Measurements from ENCODE around the gene DAAM2. TPM values are rescaled to one million over a fixed set of nuclear protein-coding genes. Genes with fewer than 3 reads are reported as not detected.

Gene DAAM2
- total RNA-seq: 100 to 1,000 TPM; 200 to 373 (median 270) TPM

DNA sequence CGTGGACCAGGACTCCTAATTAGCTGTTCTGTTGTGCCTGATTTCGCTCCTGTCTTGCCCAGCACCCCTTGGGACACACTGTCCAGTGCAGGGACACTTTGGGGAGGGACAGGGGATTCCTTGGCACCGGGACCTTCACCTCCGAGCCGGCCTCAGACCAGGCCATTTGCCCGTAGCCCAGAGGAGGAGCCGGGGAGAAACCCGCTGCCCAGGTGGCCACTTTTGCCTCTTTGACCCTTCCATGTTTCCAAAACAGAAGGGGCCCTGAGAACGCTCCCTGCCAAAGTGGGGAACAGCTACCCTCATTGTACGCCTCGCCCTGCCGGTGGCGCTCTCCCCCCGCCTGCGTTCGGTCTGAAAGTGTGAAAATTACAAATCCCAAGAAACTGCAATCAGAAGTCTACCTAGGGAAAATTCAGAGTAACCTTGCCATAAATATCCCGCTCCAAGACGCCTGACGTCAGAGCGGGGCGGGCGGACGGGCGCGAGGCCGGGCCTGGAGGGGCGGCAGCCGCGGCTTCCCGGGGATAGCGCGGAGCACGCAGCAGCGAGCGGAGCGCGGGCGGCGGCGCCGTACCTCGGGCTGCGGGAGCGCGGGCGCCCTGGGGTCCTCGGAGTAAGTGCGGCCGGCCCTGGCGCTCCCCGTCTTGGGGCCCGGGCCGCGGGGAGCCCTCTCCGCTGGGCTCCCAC, at the start of gene DAAM2:
Gene DAAM2 (plus strand): TSS at position 527 of the 690 bp plus-strand sequence. CDS start 63,927 bp downstream, outside the sequence.
- peak within 1 kb of the TSS; percentile 79 to 84 for H3K4me3 ChIP-seq
- TF ChIP-seq EP300 (IDR thresholded peaks at IDR 0.05) (no peak), POLR2A (IDR thresholded peaks at IDR 0.05) (peak; percentile 93 to 94), CTCF (IDR thresholded peaks at IDR 0.05) (peak in 2 of 4 experiments; percentile 1 to 46), POLR2AphosphoS5 (IDR thresholded peaks at IDR 0.05) (peak; percentile 70)
- H3K27me3 ChIP-seq: no peaks in the 10 kb centered on the region
- peak within 1 kb of the TSS; percentile 92 to 99 (median 98) for H3K27ac ChIP-seq
- peak; percentile 89 for ATAC-seq
- H3K9me3 ChIP-seq: no peaks in the 10 kb centered on the region
- 6 to 9% methylated on average over 6 to 7 of the region's 55 CpGs for WGBS, 2 donors (ENCODE audit: low coverage in 1 of 2)
- no peaks in the 10 kb centered on the region for H3K36me3 ChIP-seq
- peaks cover 5 to 53% (median 21%) of the 10 kb centered on the region in 3 donors for H3K4me1 ChIP-seq

DNA sequence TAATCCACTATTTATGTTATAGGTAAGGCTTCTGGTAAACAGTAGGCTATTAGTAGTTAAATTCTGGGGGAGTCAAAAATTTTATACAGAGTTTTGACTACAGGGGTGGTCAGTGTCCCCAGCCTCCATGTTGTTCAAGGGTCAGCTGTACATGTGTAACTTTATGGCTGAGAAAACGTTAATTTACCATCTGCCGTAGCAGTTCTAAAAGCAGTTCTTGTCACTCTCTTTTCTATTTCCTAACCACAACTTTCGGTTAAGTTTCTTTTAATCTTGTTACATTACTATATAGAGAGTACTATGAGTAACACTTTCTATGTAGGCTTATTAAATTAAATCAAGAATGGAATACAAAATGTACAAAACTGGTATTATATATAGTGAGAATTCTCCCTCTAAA, 45.4 kb upstream of the DAAM2 start:
- ATAC-seq: no peak
- H3K9me3 ChIP-seq: no peaks in the 10 kb centered on the region
- H3K4me3 ChIP-seq: no peak overlapping the region
- H3K27ac ChIP-seq: no peak overlapping the region
- 89 to 97% methylated on average over 3 of the region's 3 CpGs for WGBS, 2 donors (ENCODE audit: low coverage in 1 of 2)
- no peaks in the 10 kb centered on the region for H3K36me3 ChIP-seq
- TF ChIP-seq POLR2AphosphoS5 (IDR thresholded peaks at IDR 0.05) (no peak), POLR2A (IDR thresholded peaks at IDR 0.05) (no peak), EP300 (IDR thresholded peaks at IDR 0.05) (no peak), CTCF (IDR thresholded peaks at IDR 0.05) (no peak)
- H3K4me1 ChIP-seq: no peaks in the 10 kb centered on the region
- no peaks in the 10 kb centered on the region for H3K27me3 ChIP-seq

- Histone ChIP-seq H3K27ac (peak overlapping the region in 3 of 4 donors; percentile 43 to 56 (median 45)), H3K4me3 (no peak overlapping the region), H3K4me1 (peaks cover 0 to 25% (median 4%) of the 10 kb centered on the region in 3 donors), H3K36me3 (no peaks in the 10 kb centered on the region), H3K27me3 (no peaks in the 10 kb centered on the region), H3K9me3 (no peaks in the 10 kb centered on the region)
- WGBS, 2 donors (ENCODE audit: low coverage in 1 of 2): 81 to 86% methylated on average over 3 to 12 of the region's 12 CpGs
- ATAC-seq: peak; percentile 50
- no peak for TF ChIP-seq POLR2A (IDR thresholded peaks at IDR 0.05)
- no peak for TF ChIP-seq POLR2AphosphoS5 (IDR thresholded peaks at IDR 0.05)
- TF ChIP-seq CTCF (IDR thresholded peaks at IDR 0.05): no peak
- TF ChIP-seq EP300 (IDR thresholded peaks at IDR 0.05): no peak
Measured at GRCh38 chr6:39752835-39753724, 39.1 kb upstream of the DAAM2 start.

DNA sequence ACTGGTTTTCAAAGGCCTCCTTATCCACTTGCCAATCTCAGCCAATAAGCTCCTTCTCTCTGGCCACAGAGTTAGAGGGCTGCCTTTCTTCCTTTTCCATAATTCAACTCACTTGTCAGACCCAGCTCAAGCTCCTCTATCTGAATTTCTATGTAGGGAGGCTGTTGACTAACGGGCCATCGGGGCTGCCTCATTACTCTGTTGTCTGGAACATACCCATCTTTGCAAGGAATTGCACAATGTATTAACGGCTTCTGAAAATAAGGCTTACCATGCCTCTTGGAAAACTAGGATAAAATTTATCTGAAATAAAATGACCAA, 38.5 kb upstream of the DAAM2 start:
- no peaks in the 10 kb centered on the region for H3K9me3 ChIP-seq
- no peaks in the 10 kb centered on the region for H3K36me3 ChIP-seq
- H3K4me3 ChIP-seq: no peak overlapping the region
- H3K4me1 ChIP-seq: peaks cover 0 to 25% (median 4%) of the 10 kb centered on the region in 3 donors
- H3K27me3 ChIP-seq: no peaks in the 10 kb centered on the region
- peak overlapping the region in 3 of 4 donors; percentile 43 to 56 (median 45) for H3K27ac ChIP-seq
- 7 to 40% methylated on average over 1 to 3 of the region's 3 CpGs for WGBS, 2 donors (ENCODE audit: low coverage in 1 of 2)
- peak; percentile 84 for ATAC-seq
- TF ChIP-seq POLR2A (IDR thresholded peaks at IDR 0.05) (no peak), CTCF (IDR thresholded peaks at IDR 0.05) (no peak), POLR2AphosphoS5 (IDR thresholded peaks at IDR 0.05) (peak; percentile 78)
